ENCODE measurements around the gene SNAPC5. TPM values are rescaled to one million over a fixed set of nuclear protein-coding genes. Genes with fewer than 3 reads are reported as not detected.

Gene SNAPC5
- total and polyA plus RNA-seq, 10 of the 15 experiments (the other 5 are each of a cell fraction or from before 2014, with no cell fraction given): 14.4 to 53.5 (median 36.9) TPM

GRCh38 chr15:66472176-66472999, 25.2 kb downstream of the SNAPC5 start (continued):
- peak; percentile 89 for TF ChIP-seq NBN (IDR thresholded peaks at IDR 0.05)
- no peak for TF ChIP-seq MEF2A (IDR thresholded peaks at IDR 0.05; ENCODE audit: insufficient read depth, low read depth, low read length)
- peak; percentile 24 to 48; a peak in 1 of 4 replicates for TF ChIP-seq IKZF2 (IDR thresholded peaks at IDR 0.05)
- TF ChIP-seq, protein P1, sequence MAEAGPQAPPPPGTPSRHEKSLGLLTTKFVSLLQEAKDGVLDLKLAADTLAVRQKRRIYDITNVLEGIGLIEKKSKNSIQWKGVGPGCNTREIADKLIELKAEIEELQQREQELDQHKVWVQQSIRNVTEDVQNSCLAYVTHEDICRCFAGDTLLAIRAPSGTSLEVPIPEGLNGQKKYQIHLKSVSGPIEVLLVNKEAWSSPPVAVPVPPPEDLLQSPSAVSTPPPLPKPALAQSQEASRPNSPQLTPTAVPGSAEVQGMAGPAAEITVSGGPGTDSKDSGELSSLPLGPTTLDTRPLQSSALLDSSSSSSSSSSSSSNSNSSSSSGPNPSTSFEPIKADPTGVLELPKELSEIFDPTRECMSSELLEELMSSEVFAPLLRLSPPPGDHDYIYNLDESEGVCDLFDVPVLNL (IDR thresholded peaks at IDR 0.05; ENCODE audit: low read depth, low read length): no peak
- no peak for TF ChIP-seq FOS (IDR thresholded peaks at IDR 0.05; ENCODE audit: borderline replicate concordance, extremely low read depth, insufficient read length)
- TF ChIP-seq SPI1 (IDR thresholded peaks at IDR 0.05; ENCODE audit: borderline replicate concordance, insufficient read depth, low read depth, low read length): no peak
- TF ChIP-seq, protein P2, sequence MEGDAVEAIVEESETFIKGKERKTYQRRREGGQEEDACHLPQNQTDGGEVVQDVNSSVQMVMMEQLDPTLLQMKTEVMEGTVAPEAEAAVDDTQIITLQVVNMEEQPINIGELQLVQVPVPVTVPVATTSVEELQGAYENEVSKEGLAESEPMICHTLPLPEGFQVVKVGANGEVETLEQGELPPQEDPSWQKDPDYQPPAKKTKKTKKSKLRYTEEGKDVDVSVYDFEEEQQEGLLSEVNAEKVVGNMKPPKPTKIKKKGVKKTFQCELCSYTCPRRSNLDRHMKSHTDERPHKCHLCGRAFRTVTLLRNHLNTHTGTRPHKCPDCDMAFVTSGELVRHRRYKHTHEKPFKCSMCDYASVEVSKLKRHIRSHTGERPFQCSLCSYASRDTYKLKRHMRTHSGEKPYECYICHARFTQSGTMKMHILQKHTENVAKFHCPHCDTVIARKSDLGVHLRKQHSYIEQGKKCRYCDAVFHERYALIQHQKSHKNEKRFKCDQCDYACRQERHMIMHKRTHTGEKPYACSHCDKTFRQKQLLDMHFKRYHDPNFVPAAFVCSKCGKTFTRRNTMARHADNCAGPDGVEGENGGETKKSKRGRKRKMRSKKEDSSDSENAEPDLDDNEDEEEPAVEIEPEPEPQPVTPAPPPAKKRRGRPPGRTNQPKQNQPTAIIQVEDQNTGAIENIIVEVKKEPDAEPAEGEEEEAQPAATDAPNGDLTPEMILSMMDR (IDR thresholded peaks at IDR 0.05 in 2 of 3, conservative IDR thresholded peaks at IDR 0.05 in 1 of 3; ENCODE audit: control insufficient read depth in 2 of 3, extremely low read depth in 1 of 3, insufficient read depth in 1 of 3, low read depth in 3 of 3, low read length in 3 of 3): no peak
- no peak for TF ChIP-seq CBX5 (IDR thresholded peaks at IDR 0.05; ENCODE audit: low read depth)
- no peak for TF ChIP-seq NFYA (IDR thresholded peaks at IDR 0.05; ENCODE audit: borderline replicate concordance, low read depth, low read length)
- TF ChIP-seq KDM1A (IDR thresholded peaks at IDR 0.05; ENCODE audit: borderline replicate concordance): no peak
- TF ChIP-seq ZNF207 (IDR thresholded peaks at IDR 0.05; ENCODE audit: borderline replicate concordance): no peak
- no peak for TF ChIP-seq ZNF24 (IDR thresholded peaks at IDR 0.05)
- peak; percentile 36 for TF ChIP-seq USF1 (IDR thresholded peaks at IDR 0.05; ENCODE audit: borderline replicate concordance, extremely low read length, insufficient read depth, low read depth, low read length)
- no peak for TF ChIP-seq GABPA (IDR thresholded peaks at IDR 0.05; ENCODE audit: low read depth)
- no peak for TF ChIP-seq YY1 (IDR thresholded peaks at IDR 0.05; ENCODE audit: low read depth, low read length)
- TF ChIP-seq PML (IDR thresholded peaks at IDR 0.05; ENCODE audit: low read length): no peak
- TF ChIP-seq CBX3 (IDR thresholded peaks at IDR 0.05; ENCODE audit: borderline replicate concordance, low read depth): no peak
- TF ChIP-seq CEBPB (IDR thresholded peaks at IDR 0.05; ENCODE audit: borderline replicate concordance in 1 of 2, low read depth in 2 of 2, low read length in 2 of 2): no peak
- TF ChIP-seq, protein P3, sequence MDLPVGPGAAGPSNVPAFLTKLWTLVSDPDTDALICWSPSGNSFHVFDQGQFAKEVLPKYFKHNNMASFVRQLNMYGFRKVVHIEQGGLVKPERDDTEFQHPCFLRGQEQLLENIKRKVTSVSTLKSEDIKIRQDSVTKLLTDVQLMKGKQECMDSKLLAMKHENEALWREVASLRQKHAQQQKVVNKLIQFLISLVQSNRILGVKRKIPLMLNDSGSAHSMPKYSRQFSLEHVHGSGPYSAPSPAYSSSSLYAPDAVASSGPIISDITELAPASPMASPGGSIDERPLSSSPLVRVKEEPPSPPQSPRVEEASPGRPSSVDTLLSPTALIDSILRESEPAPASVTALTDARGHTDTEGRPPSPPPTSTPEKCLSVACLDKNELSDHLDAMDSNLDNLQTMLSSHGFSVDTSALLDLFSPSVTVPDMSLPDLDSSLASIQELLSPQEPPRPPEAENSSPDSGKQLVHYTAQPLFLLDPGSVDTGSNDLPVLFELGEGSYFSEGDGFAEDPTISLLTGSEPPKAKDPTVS (IDR thresholded peaks at IDR 0.05; ENCODE audit: low read depth, low read length): no peak
- TF ChIP-seq JUND (IDR thresholded peaks at IDR 0.05; ENCODE audit: low read depth, low read length): no peak
- no peak for TF ChIP-seq IRF4 (IDR thresholded peaks at IDR 0.05; ENCODE audit: low read depth, low read length)

Data from GM12878 (cell line).